ENCODE measurements around the gene MROH2A. TPM values are rescaled to one million over a fixed set of nuclear protein-coding genes. Genes with fewer than 3 reads are reported as not detected.

Gene MROH2A
- total RNA-seq, 4 donors from 2014 or later: 0.27 to 1.6 (median 0.35) TPM; not detected in 1

DNA sequence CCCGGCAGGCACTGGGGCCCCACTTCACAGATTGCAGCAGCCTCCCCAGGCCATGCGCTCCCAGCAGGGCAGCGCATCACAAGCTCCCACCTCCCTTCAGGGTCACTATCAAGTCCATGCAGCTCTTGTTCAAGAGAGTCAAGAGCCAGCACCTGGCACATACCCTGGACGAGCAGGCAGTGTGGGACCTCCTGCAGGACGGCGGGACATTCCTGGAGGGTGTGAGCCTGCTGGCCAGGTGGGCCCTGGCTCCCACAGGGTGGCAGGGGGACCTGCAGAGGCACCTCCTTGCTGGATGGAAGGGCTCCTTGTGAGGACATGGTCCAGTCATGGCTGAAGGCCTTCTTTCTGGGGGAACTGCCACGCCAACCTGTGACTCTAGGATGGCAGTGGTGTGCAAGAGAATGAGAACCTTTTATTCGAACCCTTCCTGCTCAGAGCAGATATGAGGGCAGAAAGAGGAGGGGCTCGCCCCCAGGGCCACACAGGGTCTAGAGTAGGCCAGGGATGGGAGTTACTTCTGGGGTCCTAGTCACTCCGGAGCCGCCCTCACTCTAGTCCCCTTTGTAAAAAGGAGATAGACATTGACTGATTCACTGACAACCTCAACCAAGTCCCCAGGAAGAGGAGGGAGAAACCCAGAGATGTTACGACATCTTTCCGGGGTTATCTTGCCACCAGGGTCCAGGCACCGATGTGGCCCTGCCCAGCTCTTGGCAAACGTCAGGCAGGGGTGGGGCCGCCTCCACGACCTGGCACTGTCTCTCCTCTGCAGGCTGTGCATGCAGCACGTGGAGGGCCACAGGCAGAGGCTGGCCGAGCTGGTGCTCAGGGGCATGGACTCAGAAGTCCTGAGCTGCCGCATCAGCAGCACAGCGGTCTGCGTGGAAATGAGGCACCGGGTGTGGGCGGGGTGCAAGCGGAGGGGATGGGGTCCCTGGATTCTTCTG is 44.9 kb downstream of the MROH2A start:
- Histone ChIP-seq H3K36me3 (no peaks in the 10 kb centered on the region), H3K9me3 (no peaks in the 10 kb centered on the region), H3K27ac (peak overlapping the region in 1 of 4 donors; percentile 3), H3K27me3 (no peaks in the 10 kb centered on the region), H3K4me1 (no peaks in the 10 kb centered on the region), H3K4me3 (no peak overlapping the region)
- no peak for TF ChIP-seq POLR2A (IDR thresholded peaks at IDR 0.05)
- TF ChIP-seq, protein P1, sequence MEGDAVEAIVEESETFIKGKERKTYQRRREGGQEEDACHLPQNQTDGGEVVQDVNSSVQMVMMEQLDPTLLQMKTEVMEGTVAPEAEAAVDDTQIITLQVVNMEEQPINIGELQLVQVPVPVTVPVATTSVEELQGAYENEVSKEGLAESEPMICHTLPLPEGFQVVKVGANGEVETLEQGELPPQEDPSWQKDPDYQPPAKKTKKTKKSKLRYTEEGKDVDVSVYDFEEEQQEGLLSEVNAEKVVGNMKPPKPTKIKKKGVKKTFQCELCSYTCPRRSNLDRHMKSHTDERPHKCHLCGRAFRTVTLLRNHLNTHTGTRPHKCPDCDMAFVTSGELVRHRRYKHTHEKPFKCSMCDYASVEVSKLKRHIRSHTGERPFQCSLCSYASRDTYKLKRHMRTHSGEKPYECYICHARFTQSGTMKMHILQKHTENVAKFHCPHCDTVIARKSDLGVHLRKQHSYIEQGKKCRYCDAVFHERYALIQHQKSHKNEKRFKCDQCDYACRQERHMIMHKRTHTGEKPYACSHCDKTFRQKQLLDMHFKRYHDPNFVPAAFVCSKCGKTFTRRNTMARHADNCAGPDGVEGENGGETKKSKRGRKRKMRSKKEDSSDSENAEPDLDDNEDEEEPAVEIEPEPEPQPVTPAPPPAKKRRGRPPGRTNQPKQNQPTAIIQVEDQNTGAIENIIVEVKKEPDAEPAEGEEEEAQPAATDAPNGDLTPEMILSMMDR (IDR thresholded peaks at IDR 0.05): no peak
- peak in 2 of 3 donors; percentile 65 to 77 for DNase-seq

GRCh38 chr2:233823731-233824121 is 45.6 kb downstream of the MROH2A start:
- no peaks in the 10 kb centered on the region for H3K9me3 ChIP-seq
- no peaks in the 10 kb centered on the region for H3K27me3 ChIP-seq
- H3K4me1 ChIP-seq: no peaks in the 10 kb centered on the region
- H3K36me3 ChIP-seq: no peaks in the 10 kb centered on the region
- H3K27ac ChIP-seq: no peak overlapping the region
- DNase-seq: peak in 1 of 3 donors; percentile 34
- H3K4me3 ChIP-seq: no peak overlapping the region
- no peak for TF ChIP-seq POLR2A (IDR thresholded peaks at IDR 0.05)
- TF ChIP-seq, protein P1 (IDR thresholded peaks at IDR 0.05): no peak

DNA sequence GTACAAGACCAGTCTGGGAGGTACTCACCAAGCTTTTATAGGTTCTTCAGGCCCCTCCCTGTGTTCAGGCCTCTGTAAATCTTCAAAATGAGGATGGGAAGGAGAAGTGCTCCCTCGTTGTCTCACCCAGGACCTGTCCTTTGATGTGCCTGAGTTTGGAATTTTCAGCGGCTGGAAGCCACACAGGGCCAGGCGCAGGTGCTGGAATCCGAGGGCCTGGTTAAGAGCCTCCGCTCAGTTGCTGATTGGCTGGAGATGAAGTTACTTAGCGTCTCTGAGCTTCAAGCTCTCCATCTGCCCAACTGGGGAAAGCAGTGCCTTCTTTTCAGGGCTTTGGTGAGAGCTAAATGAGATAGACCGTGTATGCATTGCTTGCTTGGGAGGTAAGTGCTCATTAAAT is 46.2 kb downstream of the MROH2A start:
- no peak overlapping the region for H3K4me3 ChIP-seq
- no peaks in the 10 kb centered on the region for H3K9me3 ChIP-seq
- TF ChIP-seq POLR2A (IDR thresholded peaks at IDR 0.05): no peak
- TF ChIP-seq, protein P1 (IDR thresholded peaks at IDR 0.05): no peak
- no peak overlapping the region for H3K27ac ChIP-seq
- peak in 2 of 3 donors; percentile 17 to 23 for DNase-seq
- no peaks in the 10 kb centered on the region for H3K36me3 ChIP-seq
- no peaks in the 10 kb centered on the region for H3K27me3 ChIP-seq
- no peaks in the 10 kb centered on the region for H3K4me1 ChIP-seq

DNA sequence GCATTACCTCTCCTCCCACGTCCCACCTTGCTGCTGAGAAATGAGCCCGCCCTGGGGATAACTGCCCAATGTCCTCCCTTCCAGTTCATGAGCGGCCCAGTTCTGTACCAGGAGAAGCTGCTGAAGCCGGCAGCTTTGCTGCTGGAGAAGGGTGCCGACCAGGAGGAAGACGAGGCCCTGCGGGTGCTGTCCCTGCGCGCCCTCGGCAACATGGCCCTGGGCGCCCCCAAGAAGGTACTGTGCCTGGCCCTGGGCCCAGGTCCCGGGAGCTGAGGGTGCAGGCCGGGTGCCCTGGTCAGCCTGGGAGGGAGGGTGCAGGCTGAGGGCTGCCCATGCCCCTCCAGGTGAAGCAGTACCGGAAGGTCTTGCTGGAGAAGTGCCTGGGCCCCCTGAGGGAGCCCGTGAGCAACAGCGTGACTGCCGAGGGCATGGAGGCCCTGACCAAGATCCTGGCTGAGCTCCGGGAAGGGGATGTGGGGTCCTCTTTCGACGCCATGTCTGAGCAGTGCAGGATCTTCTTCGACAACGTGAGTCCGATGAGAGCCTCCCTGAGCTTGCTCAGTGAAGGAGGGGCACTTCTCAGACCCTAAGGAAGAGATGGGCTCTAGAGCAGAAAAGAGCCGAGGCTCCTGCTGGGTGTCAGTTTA is 50.5 kb downstream of the MROH2A start:
- H3K27ac ChIP-seq: no peak overlapping the region
- no peaks in the 10 kb centered on the region for H3K27me3 ChIP-seq
- H3K4me3 ChIP-seq: no peak overlapping the region
- H3K4me1 ChIP-seq: peaks cover 0 to 5% (median 0%) of the 10 kb centered on the region in 4 donors
- TF ChIP-seq, protein P1 (IDR thresholded peaks at IDR 0.05): no peak
- no peak for TF ChIP-seq POLR2A (IDR thresholded peaks at IDR 0.05)
- H3K9me3 ChIP-seq: no peaks in the 10 kb centered on the region
- peak in 2 of 3 donors; percentile 26 to 42 for DNase-seq
- H3K36me3 ChIP-seq: no peaks in the 10 kb centered on the region

DNA sequence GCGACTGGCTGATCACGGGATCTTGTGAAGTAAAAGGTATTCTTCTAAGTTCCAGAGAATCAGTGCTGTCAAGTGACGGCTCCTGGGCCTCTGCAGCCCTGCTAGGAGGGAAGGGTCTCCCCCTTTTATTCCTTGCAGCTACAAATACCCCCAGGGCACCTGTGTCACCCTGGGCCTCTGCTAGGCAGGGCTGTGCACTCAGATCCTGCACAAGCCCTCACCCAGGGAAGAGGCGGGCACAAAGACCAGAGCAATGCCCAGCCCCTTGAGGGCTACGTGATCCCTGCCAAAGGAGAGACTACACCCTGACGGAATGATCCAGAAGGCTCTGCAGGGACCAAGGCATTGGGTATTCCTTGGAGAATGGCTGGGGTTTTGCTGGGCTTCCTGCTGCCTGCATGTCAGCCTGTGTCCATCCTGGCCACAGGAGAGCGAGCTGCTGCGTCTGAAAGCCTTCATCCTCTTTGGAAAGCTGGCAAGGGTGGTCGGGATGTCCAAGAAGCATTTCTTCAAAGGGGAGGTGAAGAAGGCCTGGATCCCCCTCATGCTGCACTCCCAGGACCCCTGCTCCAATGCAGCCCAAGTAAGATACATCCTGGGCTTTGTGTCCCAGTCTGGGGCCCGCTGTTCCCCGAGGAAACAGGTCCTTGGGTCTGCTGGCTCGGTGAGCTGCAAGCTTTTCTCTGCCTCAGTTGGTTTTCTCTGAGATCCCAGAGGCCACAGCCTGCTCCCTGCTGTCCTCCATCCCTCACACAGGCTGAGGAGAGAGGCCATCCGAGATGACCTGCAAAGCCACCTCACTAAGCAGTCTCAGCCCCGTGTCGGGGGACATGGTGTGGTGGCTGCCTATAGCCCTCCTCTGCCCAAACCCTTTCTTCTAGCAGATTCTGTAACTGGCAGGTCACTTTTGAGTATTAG is 51.3 kb downstream of the MROH2A start:
- Histone ChIP-seq H3K9me3 (no peaks in the 10 kb centered on the region), H3K4me3 (no peak overlapping the region), H3K36me3 (no peaks in the 10 kb centered on the region), H3K27ac (no peak overlapping the region), H3K4me1 (peaks cover 0 to 5% (median 0%) of the 10 kb centered on the region in 4 donors), H3K27me3 (no peaks in the 10 kb centered on the region)
- TF ChIP-seq, protein P1 (IDR thresholded peaks at IDR 0.05): no peak
- no peak for TF ChIP-seq POLR2A (IDR thresholded peaks at IDR 0.05)
- DNase-seq: peak in 2 of 3 donors; percentile 22 to 27
